GM19438 (cell line): ENCODE data around the gene GAGE12F.
"Not testable (repeated sequence)": the region's sequence is repeated elsewhere in the genome, so short reads cannot be mapped to it uniquely, and the experiment has no call there.

Experiments used
- ATAC-seq: cut with Tn5 transposase; IDR thresholded peaks from one replicate; pipeline ENCODE4 v1.9.1; 2021; ENCODE audit warnings: low read depth; ENCODE audit not compliant: unreplicated experiment

The GAGE12F gene, protein sequence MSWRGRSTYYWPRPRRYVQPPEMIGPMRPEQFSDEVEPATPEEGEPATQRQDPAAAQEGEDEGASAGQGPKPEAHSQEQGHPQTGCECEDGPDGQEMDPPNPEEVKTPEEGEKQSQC

DNA sequence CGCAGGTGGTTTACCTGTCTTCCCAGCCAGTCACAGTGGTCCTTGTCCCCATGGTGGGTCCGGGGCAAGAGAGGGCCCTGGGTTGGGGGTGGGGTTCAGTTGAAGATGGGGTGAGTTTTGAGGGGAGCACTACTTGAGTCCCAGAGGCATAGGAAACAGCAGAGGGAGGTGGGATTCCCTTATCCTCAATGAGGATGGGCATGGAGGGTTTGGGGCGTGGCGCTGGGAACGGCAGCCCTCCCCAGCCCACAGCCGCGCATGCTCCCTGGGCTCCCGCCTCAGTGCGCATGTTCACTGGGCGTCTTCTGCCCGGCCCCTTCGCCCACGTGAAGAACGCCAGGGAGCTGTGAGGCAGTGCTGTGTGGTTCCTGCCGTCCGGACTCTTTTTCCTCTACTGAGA is at the start of gene GAGE12F:
TSS of gene GAGE12F (plus strand) at position 301 of the 400 bp plus-strand sequence. CDS start 1,155 bp downstream, outside the sequence.
- not testable (repeated sequence) for ATAC-seq

DNA sequence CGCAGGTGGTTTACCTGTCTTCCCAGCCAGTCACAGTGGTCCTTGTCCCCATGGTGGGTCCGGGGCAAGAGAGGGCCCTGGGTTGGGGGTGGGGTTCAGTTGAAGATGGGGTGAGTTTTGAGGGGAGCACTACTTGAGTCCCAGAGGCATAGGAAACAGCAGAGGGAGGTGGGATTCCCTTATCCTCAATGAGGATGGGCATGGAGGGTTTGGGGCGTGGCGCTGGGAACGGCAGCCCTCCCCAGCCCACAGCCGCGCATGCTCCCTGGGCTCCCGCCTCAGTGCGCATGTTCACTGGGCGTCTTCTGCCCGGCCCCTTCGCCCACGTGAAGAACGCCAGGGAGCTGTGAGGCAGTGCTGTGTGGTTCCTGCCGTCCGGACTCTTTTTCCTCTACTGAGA is 28.8 kb upstream of the GAGE12F start, which contains the start of gene GAGE12C:
TSS of gene GAGE12C (plus strand) at position 301 of the 400 bp plus-strand sequence. CDS start 1,155 bp downstream, outside the sequence.
- not testable (repeated sequence) for ATAC-seq

DNA sequence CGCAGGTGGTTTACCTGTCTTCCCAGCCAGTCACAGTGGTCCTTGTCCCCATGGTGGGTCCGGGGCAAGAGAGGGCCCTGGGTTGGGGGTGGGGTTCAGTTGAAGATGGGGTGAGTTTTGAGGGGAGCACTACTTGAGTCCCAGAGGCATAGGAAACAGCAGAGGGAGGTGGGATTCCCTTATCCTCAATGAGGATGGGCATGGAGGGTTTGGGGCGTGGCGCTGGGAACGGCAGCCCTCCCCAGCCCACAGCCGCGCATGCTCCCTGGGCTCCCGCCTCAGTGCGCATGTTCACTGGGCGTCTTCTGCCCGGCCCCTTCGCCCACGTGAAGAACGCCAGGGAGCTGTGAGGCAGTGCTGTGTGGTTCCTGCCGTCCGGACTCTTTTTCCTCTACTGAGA is 19.2 kb upstream of the GAGE12F start, which contains the start of gene GAGE12D:
TSS of gene GAGE12D (plus strand) at position 301 of the 400 bp plus-strand sequence. CDS start 1,155 bp downstream, outside the sequence.
- not testable (repeated sequence) for ATAC-seq

DNA sequence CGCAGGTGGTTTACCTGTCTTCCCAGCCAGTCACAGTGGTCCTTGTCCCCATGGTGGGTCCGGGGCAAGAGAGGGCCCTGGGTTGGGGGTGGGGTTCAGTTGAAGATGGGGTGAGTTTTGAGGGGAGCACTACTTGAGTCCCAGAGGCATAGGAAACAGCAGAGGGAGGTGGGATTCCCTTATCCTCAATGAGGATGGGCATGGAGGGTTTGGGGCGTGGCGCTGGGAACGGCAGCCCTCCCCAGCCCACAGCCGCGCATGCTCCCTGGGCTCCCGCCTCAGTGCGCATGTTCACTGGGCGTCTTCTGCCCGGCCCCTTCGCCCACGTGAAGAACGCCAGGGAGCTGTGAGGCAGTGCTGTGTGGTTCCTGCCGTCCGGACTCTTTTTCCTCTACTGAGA is 9.7 kb upstream of the GAGE12F start, which contains the start of gene GAGE12E:
TSS of gene GAGE12E (plus strand) at position 301 of the 400 bp plus-strand sequence. CDS start 1,155 bp downstream, outside the sequence.
- not testable (repeated sequence) for ATAC-seq

DNA sequence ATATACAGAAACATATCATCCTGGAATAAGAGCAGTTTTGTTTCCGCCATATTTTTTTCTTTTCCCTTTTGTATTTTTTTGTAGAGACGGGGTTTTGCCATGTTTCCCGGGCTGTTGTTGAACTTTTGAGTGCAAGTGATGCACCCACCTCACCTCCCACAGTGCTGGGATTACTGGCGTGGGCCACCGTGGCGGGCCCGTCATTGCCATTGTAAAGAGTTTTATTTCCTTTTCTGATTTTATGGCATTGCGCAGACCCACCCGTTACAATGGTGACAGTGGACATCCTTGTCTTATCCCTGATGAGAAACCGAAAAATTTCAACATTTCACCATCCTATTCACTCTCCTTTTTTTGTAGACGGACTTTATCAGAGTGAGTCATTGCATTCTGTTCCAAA is 8.1 kb downstream of the GAGE12F start:
- ATAC-seq, result not testable (repeated sequence)

DNA sequence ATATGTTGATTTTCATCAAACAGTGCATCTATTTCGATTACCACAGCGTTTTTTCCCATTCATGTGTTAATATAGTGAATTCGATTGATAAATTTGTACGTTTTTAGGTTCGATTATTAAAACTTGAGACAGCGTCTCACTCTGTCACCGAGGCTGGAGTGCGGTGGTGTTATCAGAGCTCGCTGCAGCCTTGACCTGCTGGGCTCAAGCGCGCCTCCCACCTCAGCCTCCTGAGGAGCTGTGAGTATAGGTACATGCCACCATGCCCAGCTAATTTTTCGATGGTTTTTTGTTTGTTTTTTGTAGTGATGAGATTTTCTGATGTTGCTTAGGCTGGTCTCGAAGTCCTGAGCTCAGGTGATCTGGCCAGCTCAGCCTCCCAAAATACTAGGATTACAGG is 8.5 kb downstream of the GAGE12F start:
- not testable (repeated sequence) for ATAC-seq

DNA sequence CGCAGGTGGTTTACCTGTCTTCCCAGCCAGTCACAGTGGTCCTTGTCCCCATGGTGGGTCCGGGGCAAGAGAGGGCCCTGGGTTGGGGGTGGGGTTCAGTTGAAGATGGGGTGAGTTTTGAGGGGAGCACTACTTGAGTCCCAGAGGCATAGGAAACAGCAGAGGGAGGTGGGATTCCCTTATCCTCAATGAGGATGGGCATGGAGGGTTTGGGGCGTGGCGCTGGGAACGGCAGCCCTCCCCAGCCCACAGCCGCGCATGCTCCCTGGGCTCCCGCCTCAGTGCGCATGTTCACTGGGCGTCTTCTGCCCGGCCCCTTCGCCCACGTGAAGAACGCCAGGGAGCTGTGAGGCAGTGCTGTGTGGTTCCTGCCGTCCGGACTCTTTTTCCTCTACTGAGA is 9.5 kb downstream of the GAGE12F start, which contains the start of gene GAGE12G:
TSS of gene GAGE12G (plus strand) at position 301 of the 400 bp plus-strand sequence. CDS start 1,155 bp downstream, outside the sequence.
- not testable (repeated sequence) for ATAC-seq

DNA sequence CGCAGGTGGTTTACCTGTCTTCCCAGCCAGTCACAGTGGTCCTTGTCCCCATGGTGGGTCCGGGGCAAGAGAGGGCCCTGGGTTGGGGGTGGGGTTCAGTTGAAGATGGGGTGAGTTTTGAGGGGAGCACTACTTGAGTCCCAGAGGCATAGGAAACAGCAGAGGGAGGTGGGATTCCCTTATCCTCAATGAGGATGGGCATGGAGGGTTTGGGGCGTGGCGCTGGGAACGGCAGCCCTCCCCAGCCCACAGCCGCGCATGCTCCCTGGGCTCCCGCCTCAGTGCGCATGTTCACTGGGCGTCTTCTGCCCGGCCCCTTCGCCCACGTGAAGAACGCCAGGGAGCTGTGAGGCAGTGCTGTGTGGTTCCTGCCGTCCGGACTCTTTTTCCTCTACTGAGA is 19.0 kb downstream of the GAGE12F start, which contains the start of gene GAGE12H:
TSS of gene GAGE12H (plus strand) at position 301 of the 400 bp plus-strand sequence. CDS start 1,155 bp downstream, outside the sequence.
- ATAC-seq, result not testable (repeated sequence)

DNA sequence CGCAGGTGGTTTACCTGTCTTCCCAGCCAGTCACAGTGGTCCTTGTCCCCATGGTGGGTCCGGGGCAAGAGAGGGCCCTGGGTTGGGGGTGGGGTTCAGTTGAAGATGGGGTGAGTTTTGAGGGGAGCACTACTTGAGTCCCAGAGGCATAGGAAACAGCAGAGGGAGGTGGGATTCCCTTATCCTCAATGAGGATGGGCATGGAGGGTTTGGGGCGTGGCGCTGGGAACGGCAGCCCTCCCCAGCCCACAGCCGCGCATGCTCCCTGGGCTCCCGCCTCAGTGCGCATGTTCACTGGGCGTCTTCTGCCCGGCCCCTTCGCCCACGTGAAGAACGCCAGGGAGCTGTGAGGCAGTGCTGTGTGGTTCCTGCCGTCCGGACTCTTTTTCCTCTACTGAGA is 28.6 kb downstream of the GAGE12F start, which contains the start of gene GAGE2A:
TSS of gene GAGE2A (plus strand) at position 301 of the 400 bp plus-strand sequence. CDS start 1,155 bp downstream, outside the sequence.
- not testable (repeated sequence) for ATAC-seq

DNA sequence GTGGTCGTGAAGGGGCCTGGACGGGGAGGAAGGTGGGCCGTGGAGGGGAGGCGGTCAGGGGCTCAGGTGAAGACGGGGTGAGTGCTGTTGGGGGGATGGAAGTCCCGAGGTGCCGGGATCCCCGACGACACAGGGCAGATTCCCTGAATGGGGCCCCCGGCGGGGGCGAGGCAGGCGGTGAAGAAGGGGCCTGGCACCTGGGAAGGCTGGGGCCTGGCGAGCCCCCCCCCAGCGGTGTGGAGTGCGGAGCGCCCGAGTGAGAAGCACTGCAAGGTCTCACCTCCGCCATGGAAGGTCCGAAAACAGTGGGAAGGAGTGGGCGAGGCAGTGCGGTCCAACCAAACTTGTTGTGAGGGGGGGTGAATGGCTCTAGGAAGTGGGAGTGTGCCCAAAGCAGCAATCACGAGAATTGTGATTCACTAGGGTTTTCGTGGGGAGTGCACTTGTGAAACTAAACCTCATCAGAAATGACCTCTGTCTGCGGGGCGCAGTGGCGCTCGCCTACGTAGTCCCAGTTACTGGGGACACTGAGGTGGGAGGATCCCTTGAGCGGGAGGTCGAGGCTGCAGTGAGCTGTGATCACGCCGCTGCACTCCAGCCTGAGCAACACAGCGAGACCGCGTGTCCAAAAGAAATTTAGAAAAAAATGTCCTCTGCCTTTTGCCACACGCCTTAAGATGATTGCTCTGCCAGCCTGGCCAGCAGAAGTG is 29.3 kb downstream of the GAGE12F start:
- not testable (repeated sequence) for ATAC-seq

DNA sequence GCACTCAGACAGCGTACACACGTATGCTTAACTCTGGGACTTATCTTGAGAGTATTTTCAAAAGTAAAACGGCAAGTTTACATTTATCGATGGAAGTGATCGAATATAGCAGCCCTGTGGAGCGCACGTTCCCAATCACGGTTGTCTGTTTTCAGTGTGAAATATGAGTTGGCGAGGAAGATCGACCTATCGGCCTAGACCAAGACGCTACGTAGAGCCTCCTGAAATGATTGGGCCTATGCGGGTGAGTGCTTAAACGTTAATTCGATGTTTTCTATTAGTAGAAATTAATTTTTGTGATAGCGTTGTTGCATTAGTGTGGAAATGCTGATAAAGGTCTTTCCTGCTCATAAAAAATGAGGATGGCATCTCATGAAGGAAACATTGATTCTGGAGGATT is 29.8 kb downstream of the GAGE12F start:
- ATAC-seq, result not testable (repeated sequence)

DNA sequence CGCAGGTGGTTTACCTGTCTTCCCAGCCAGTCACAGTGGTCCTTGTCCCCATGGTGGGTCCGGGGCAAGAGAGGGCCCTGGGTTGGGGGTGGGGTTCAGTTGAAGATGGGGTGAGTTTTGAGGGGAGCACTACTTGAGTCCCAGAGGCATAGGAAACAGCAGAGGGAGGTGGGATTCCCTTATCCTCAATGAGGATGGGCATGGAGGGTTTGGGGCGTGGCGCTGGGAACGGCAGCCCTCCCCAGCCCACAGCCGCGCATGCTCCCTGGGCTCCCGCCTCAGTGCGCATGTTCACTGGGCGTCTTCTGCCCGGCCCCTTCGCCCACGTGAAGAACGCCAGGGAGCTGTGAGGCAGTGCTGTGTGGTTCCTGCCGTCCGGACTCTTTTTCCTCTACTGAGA is 38.1 kb downstream of the GAGE12F start, which contains the start of gene GAGE1:
TSS of gene GAGE1 (plus strand) at position 301 of the 400 bp plus-strand sequence. CDS start 1,155 bp downstream, outside the sequence.
- not testable (repeated sequence) for ATAC-seq

DNA sequence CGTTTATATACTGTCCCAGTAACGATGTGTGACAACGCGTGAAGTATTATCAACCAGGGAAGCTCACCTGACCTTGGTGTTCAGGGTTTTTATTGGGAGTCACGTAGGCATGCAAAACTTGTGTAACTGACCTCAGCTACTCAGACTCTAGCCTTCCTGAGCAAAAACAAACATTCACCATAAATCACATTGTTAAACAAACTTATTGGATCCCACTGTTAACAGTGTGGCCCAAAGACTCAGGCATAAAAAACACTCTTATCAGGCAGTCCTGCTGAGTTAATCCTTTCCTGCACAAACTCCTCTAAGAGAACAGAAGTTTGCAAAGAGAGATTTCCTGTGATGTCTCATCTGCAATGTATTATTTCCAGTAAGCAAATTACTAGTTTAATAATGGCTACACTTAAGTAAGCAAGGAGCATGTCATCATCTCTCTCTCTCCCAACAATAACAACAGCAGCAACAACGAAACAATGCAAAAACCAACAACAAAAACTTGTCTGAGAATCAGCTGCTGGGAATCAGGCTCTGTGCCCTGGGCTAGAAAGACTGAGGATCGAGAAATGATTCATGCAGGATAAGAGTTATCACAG is 50.2 kb downstream of the GAGE12F start:
- no peak for ATAC-seq
